Measurements from ENCODE around the gene BACH2. TPM values are rescaled to one million over a fixed set of nuclear protein-coding genes. Genes with fewer than 3 reads are reported as not detected.
"Not testable (repeated sequence)": the region's sequence is repeated elsewhere in the genome, so short reads cannot be mapped to it uniquely, and the experiment has no call there.

The BACH2 gene
- total RNA-seq, 4 donors from 2014 or later = 8.5 to 20.0 (median 13.3) TPM

GRCh38 chr6:90139272-90139817 lies 157.3 kb downstream of the BACH2 start:
- no peak for DNase-seq (ENCODE audit: low spot score in 2 of 2)
- H3K4me3 ChIP-seq = no peak overlapping the region
- no peaks in the 10 kb centered on the region for H3K9me3 ChIP-seq
- TF ChIP-seq EP300 (IDR thresholded peaks at IDR 0.05) (no peak), CTCF (IDR thresholded peaks at IDR 0.05) (no peak), POLR2AphosphoS5 (IDR thresholded peaks at IDR 0.05) (no peak), POLR2A (IDR thresholded peaks at IDR 0.05) (no peak)
- H3K4me1 ChIP-seq = peaks cover 9% of the 10 kb centered on the region
- no peaks in the 10 kb centered on the region for H3K36me3 ChIP-seq
- no peak overlapping the region for H3K27ac ChIP-seq
- H3K27me3 ChIP-seq = no peaks in the 10 kb centered on the region
- WGBS = 93% methylated on average over 7 of the region's 7 CpGs

- no peaks in the 10 kb centered on the region for H3K36me3 ChIP-seq
- H3K27me3 ChIP-seq = no peaks in the 10 kb centered on the region
- peak overlapping the region; percentile 32 for H3K27ac ChIP-seq
- WGBS = 68% methylated on average over 2 of the region's 2 CpGs
- TF ChIP-seq POLR2A (IDR thresholded peaks at IDR 0.05) (no peak), POLR2AphosphoS5 (IDR thresholded peaks at IDR 0.05) (no peak), EP300 (IDR thresholded peaks at IDR 0.05) (no peak)
- DNase-seq (ENCODE audit: low spot score in 2 of 2) = no peak
- no peak overlapping the region for H3K4me3 ChIP-seq
- peaks cover 15% of the 10 kb centered on the region for H3K4me1 ChIP-seq
- no peaks in the 10 kb centered on the region for H3K9me3 ChIP-seq
Measured at GRCh38 chr6:90136837-90137568, 159.6 kb downstream of the BACH2 start.

- Histone ChIP-seq H3K4me3 (no peak overlapping the region), H3K36me3 (no peaks in the 10 kb centered on the region), H3K9me3 (no peaks in the 10 kb centered on the region), H3K27ac (no peak overlapping the region), H3K4me1 (peaks cover 20% of the 10 kb centered on the region), H3K27me3 (no peaks in the 10 kb centered on the region)
- TF ChIP-seq CTCF (IDR thresholded peaks at IDR 0.05) = no peak
- TF ChIP-seq EP300 (IDR thresholded peaks at IDR 0.05) = no peak
- TF ChIP-seq POLR2AphosphoS5 (IDR thresholded peaks at IDR 0.05) = no peak
- TF ChIP-seq POLR2A (IDR thresholded peaks at IDR 0.05) = no peak
- 90% methylated on average over 2 of the region's 2 CpGs for WGBS
- DNase-seq (ENCODE audit: low spot score in 2 of 2) = no peak
Measured at GRCh38 chr6:90136176-90136575, 160.5 kb downstream of the BACH2 start.

GRCh38 chr6:90135667-90136066 lies 161.0 kb downstream of the BACH2 start:
- H3K27me3 ChIP-seq = no peaks in the 10 kb centered on the region
- H3K4me3 ChIP-seq = no peak overlapping the region
- H3K4me1 ChIP-seq = peaks cover 20% of the 10 kb centered on the region
- no peak for TF ChIP-seq POLR2AphosphoS5 (IDR thresholded peaks at IDR 0.05)
- TF ChIP-seq POLR2A (IDR thresholded peaks at IDR 0.05) = no peak
- no peak for TF ChIP-seq CTCF (IDR thresholded peaks at IDR 0.05)
- no peak for TF ChIP-seq EP300 (IDR thresholded peaks at IDR 0.05)
- no peaks in the 10 kb centered on the region for H3K9me3 ChIP-seq
- no peak overlapping the region for H3K27ac ChIP-seq
- no peaks in the 10 kb centered on the region for H3K36me3 ChIP-seq
- 83% methylated on average over 5 of the region's 5 CpGs for WGBS
- no peak for DNase-seq (ENCODE audit: low spot score in 2 of 2)

GRCh38 chr6:90133664-90134063 lies 163.0 kb downstream of the BACH2 start:
- not testable (repeated sequence) for DNase-seq (ENCODE audit: low spot score in 2 of 2); H3K9me3 ChIP-seq; H3K36me3 ChIP-seq; H3K27ac ChIP-seq; H3K27me3 ChIP-seq; H3K4me3 ChIP-seq
- peaks cover 20% of the 10 kb centered on the region for H3K4me1 ChIP-seq
- WGBS = 97% methylated on average over 3 of the region's 3 CpGs

GRCh38 chr6:90131614-90132423 lies 164.8 kb downstream of the BACH2 start:
- Histone ChIP-seq H3K4me3 (no peak overlapping the region), H3K9me3 (no peaks in the 10 kb centered on the region), H3K36me3 (no peaks in the 10 kb centered on the region), H3K4me1 (peaks cover 18% of the 10 kb centered on the region), H3K27ac (peak overlapping the region; percentile 24), H3K27me3 (no peaks in the 10 kb centered on the region)
- 60% methylated on average over 7 of the region's 7 CpGs for WGBS
- TF ChIP-seq POLR2A (IDR thresholded peaks at IDR 0.05) = no peak
- no peak for TF ChIP-seq POLR2AphosphoS5 (IDR thresholded peaks at IDR 0.05)
- TF ChIP-seq CTCF (IDR thresholded peaks at IDR 0.05) = no peak
- no peak for TF ChIP-seq EP300 (IDR thresholded peaks at IDR 0.05)
- DNase-seq (ENCODE audit: low spot score in 2 of 2) = peak in 1 of 2 donors; percentile 86
